GM10847 (cell line): ENCODE data around the gene SETD3.

Experiments
- POLR2A ChIP-seq: IDR thresholded peaks from 2 replicates; pipeline ENCODE4 v1.6.1; 2011; ENCODE audit not compliant: insufficient read length; ENCODE audit errors: extremely low read depth

Gene SETD3

DNA sequence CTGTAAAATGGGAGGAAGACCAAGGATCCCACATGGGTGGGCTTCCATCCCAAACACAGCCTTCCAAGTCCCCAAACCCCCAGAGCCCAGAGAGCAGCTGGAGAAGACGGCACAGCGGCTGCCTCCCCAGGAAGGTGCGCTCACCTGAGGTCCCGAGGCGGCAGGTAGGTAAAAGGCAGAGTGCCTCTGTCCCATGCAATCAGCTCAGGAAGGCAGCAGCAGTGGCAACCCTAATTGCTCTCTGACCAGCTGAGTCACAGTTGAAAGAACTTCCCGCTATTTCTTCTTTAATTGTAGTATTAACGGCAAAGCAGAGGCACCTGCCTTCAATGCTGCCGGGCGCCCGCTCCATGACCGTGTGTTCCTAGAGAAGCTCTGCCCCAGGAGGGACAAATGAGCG lies 117.6 kb downstream of the SETD3 start:
- TF ChIP-seq POLR2A = no peak

DNA sequence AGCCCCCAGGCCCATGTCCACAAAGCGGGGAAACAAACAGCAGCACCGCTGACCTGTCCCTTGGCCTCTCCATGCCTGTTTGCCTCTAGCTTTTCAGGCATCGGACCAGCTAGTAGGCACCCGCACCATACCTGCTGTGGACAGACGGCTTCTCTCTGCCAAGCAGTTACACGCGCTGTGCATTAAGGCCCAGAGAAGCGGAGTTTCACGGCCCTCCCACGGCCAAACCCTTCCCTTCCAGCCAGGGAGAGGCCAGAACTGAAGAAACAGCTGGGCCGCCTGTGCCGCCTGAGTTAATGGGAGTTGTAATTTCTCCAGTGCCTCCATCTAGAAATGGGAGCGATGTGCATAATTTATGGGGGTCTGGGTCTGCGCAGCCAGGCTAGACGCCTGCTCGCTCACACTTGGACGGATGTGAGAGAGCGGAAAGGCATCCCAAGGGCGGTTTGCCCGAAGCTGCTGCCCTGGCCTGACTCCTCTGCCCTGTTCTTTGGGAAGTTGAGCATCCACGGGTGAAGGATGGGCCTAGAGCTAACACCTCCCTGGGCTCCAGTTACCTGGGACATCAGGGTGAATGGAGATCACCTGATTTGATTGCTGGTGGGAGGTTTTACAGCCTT lies 119.0 kb downstream of the SETD3 start:
- no peak for TF ChIP-seq POLR2A

DNA sequence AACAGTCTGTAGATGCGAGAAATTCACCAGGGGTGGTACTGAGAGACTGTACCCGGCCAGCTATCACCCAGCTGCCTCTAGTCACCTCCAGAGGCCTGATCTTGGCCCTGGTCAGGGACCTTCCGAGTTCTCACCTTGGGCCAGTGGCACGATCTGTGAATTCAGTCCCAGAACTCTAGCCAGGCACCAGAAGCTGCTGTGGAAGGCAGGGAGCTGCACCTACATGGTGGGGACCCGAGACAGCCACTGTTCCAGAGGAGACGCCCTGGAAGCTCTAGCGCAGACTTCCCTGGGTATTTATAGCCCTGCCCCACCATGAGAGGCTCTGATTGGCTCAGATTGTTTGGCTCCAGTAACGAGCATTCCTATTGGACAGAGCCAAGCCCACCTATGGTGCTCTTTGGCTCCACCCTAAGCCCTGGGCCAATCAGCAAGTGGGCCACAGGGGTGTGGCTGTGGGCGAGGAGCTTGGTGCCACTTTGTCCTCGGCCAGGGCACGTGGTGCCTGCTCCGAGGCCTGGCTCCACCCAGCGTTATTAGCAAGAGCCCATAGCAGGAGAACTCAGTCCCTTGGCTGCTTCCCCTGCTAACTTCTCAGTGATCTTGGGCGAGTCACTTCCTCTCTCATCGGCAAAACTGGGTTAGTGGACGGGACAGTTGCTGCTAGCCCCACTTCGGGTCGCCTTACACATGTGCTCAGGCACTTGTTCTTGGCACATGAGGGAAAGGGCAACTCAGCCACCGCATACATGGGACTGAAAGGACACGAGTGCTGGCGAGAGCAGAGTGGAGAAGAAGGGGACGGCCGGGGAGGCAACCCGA lies 119.7 kb downstream of the SETD3 start:
- TF ChIP-seq POLR2A = no peak

DNA sequence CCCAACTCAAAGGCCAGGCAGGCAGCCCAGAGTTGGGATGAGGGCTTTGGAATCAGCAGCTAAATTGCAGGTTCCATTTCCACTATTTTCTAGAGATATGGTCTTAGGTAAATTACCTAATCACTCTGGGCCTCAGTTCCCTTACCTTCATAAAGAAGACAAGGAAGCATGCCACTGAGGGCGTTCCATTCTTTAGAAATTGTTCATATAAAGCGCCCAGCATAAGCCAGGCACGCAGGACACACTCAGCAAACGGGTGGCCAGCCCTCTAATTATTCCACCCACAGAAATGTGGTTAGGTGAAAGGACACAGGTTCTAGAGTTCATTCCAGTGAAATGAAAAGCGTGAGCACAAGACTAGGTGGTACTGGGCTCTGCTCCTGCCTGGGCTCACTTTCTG lies 120.8 kb downstream of the SETD3 start:
- TF ChIP-seq POLR2A = no peak

DNA sequence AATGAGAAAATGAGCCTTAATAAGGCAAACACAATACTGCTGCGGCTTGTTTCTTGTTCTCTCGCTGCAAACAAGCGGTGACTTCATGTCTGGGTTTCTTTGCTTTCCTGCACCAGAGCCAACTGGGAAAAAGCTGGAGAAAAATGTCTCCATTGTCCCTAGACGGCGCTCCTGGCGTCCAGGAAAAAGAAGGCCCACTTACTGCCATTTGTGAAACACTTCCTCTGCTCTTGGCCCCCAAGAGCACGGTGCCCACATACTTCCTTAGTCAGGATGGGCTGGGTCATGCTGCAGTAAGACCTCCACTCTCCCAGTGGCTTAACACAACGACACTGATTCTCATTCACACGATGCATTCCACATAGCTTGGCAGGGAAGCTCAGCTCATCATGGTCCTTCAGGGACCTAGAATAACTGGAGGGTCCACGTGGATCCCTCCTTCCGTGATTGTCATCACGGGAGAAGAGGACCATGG lies 122.7 kb downstream of the SETD3 start:
- no peak for TF ChIP-seq POLR2A

DNA sequence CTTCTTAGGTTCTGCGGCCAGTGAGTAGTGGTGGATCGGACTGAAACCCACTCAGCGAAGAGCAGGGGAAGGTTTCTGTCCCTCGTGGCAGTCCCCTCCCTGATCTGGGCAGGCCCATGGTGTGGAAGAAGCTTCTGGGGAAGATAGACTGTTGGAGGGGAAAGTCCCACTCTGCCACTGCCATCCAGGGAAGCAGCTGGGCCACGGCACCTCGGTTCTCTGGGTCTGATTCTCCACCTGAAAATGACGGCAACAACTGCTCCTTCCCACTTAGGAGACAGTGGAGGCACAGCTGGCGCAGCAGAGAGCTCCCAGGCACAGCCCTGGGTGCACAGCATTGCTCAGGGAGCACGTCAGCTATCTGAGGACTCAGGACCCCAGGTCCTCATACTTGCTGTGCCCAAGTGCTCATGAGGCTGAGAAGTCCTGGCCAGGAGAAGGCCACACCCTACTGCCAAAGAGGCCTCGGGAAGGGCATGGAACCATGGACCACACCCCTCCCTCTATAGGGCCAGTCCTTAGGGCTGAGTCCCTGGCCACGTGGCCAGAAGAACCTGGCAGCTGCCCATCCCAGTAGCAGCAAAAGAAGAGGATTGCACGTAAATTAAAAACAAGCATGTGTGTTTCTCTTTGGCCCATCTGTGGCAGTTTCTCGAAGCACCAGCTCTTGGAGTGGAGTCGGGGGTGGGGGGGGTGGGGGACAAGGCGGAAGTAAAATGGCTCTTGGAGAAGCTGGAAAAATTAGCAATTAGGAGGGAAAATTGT lies 123.3 kb downstream of the SETD3 start:
- TF ChIP-seq POLR2A = no peak

DNA sequence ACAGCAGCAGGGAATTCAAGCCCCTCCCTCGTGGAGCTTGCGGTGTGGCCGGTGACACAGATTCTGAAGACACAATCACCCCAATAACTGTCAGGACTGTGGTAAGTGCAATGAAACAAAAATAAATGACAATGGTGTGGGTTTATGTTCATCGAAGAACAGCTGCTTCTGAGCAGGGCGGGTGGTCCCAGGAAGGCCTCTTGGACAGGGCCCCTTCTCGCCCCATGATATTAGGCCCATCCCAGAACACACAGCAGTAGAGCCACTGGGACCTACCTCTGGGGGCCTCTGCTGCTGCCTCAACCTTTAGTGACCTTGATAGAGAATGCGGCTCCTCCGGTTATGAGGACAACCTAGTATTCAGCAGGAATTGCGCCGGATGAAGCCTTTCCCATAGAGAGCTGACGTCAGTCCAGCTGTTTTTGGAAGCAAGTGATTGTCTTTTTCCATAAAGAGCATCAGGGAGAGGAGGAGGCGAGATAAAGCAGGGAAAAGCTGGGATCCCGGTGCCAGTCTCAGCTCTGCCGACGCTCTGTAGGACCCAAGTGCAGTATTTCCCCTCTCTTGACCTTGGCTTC lies 124.5 kb downstream of the SETD3 start:
- no peak for TF ChIP-seq POLR2A

DNA sequence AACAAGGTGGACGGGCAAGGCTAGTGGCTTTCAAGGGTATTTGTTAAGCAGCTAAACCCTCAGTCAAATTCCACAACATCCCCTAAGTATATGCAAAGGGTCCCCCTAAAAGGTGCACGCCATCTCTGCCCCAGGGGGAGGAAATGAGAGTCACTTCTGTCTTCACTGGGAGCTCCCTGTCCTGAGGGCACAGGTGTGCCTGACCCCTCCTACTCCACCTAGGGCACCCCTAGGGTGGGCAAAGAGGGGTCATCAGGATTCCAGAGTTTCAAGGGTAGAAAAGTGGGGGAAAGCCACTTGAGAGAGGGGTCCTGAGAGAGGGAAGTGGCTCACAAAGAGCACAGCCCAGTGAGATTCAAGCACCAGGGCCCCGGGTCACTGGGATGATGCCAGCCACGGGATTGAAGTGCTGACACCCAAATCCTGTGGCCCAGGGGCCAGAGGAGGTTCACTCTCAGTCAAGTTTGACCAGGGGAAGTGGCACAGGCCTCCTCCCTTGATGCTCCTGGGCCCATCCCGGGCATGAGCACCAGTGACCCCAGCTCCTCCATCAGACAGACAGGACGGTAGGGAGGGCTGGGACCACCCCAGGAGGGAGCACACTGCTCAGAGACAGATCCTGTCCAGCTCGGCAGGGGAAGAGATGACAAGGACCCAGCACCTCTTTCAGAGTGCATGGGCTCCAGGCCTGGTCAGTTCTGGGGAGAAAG lies 126.3 kb downstream of the SETD3 start:
- no peak for TF ChIP-seq POLR2A

DNA sequence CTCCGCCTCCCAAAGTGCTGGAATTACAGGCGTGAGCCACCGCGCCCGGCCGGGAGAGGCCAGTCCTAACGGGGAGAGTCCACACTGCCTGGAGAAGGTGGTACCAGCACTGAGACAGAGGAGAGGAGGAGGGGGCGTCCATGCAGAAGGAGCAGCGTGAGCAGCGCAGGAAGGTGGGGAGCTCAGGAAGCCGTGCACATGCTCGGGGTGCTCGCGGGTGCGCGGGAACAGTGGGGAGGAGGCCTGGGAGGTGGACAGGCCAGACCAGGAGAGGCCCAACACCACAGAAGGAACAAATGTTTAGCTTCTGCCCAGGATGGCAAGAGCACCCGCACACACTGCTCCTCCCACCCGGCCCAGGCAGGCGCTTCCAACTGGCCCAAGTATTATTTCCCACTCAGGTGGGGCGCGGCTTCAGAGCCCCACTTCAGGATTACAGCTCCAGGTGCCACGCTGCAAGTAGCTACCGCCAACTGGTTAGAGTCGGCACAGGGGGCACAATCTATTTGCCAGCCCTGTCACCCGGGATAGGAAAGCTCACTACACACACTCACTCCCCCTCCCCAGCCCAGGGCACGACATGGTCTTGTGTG lies 127.9 kb downstream of the SETD3 start:
- no peak for TF ChIP-seq POLR2A

DNA sequence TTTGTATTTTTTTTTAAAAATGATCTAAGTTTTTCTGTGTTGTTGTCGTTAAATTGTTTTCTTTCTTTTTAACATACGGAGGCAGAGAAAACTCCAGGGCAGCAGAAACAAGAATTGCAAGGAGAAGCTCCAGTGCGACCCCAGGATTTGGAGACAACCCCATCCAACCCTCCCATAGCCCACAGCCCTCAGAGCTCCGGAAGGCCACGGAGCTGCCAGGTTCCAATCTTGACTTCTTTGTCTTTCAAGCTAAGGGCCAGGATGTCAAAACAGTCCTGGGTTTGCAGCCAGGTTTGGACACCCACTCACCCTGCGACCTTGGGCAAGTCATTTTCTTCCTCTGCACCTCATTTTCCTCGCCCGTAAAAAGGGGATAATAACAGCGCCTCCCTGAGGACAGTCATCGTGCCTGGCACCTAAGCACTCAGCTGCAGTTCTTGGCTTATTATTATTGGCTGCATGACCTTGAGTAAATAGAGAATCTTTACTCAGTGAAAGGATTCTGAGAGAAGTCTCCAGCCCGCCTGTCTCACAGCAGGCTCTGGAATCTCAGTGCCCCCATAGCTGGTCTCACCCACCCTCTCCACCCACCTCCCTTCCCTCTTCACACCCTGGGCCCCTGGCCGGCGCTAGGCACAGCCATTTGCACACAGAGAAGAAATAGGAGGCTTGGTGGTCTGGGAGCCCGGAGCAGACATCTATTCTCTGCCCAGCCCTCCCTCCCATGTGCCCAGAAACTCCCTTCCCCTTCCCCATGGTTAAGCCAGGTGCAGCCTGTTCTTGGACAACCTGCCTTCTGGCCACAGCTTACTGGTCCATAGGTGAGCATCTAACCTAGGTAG lies 129.3 kb downstream of the SETD3 start:
- no peak for TF ChIP-seq POLR2A

DNA sequence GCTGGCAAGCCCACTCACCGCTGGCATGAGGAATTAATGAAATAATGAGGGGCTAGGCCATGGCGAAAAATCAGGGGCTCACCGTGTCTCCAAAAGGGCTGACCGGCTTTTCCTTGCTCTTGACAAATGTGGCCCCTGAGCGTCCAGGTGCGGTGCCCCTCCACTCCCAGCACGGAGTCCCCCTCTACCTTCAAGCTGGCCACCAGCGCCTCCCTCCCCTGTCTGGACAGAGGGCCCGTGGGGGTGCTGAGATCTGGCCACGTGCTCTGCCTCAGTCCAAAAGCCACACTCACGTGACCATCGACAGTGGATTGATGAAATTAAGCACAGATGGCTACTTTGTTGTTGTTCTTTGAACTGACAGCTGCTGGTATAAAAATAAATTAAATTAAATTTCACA lies 129.9 kb downstream of the SETD3 start:
- no peak for TF ChIP-seq POLR2A

DNA sequence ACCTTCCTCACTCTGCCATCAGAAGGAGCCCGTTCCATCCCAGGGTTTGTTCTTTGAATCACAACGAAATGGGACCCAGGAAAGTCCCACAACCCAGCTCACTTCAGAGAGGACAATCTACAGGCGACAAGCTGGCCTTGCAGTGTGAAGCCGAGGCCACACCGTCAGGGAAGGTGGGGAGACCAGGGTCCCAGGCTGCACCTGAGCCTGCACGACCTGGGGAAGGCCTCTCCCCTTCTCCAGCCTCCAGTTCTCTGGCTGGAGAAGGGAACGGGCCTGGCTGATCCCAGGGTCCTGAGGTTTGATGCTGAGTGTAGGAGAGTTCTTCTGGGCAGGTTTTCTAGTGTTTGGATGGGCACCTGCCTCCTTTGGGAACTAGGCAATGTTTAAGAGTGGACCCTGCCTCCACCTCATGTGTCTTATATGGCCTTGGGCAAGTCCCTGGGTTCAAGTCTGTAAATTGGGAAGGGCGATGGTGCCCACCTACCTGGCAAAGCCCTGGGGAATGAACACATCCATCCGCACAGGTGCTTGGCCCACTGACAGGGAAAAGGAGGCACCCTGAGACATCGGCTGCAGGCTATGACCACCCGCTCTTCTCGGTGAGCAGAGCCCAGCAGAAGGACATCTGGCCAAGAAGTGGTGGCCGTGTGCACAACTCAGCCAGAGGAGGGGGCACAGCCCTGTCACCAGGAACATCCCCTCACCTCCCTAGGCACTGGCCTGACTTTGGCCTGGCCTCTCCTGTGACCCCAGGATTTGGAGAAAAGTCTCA lies 130.8 kb downstream of the SETD3 start:
- TF ChIP-seq POLR2A = no peak
